ENCODE measurements around the gene C13orf46.

DNA sequence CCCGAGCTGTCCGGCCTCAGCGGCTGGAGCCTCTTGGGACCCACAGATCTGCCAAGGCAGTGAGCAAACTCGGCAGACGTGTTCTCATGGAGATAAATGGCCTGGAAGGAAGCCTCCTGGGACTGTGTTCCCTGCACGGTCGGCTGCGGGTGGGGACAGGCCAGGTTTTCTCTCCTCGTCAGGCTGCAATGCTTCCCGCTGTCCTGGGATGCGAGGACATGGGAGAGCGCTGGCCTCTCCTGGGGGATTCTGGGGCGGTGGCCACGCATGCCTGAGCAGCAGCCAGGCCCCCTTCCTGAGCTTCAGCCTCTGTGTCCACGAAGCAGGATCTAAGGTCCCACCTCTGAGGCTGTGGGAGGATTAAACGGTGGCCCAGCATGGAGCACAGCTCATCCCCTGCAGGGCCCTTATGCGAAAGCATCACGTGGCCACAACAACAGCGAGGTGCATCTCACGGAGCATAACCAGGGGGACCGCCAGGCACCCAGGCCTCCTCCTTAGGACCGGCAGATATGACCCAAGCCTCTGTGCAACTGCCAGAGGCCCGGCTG lies 21.2 kb upstream of the C13orf46 start:
- TF ChIP-seq POLR2AphosphoS5 (IDR thresholded peaks at IDR 0.05; ENCODE audit: low read depth, low read length) (no peak), POLR2A (IDR thresholded peaks at IDR 0.05; ENCODE audit: low read depth, low read length) (no peak)

Measured in GM12892 (cell line).